Testis (tissue), 3 donors: ENCODE results near the gene TAF3. TPM values are rescaled to one million over a fixed set of nuclear protein-coding genes. Genes with fewer than 3 reads are reported as not detected.

ENCODE experiments used
- DNase-seq: peaks from one replicate; pipeline ENCODE4 v3.0.0-alpha.2; 2019
- H3K27ac ChIP-seq, 2 donors: fragments of 200-600 bp; sonication (generic); one replicate each; pipeline ENCODE4 v1.5.1; 2019
- H3K27me3 ChIP-seq: fragments of 200-600 bp; sonication (generic); one replicate; pipeline ENCODE4 v1.5.1; 2019
- H3K36me3 ChIP-seq: fragments of 200-600 bp; sonication (generic); one replicate; pipeline ENCODE4 v1.5.1; 2017; ENCODE audit warnings: low read depth; ENCODE audit errors: missing control alignments
- H3K4me1 ChIP-seq: fragments of 200-600 bp; sonication (generic); one replicate; pipeline ENCODE4 v1.5.1; 2019
- H3K4me3 ChIP-seq, 2 donors: fragments of 200-600 bp; sonication (generic); one replicate each; pipeline ENCODE4 v1.5.1; 2017 to 2019
- H3K9me3 ChIP-seq: fragments of 200-600 bp; sonication (generic); one replicate; pipeline ENCODE4 v1.5.1; 2017
- CTCF ChIP-seq, 3 experiments: fragments of 450-650 bp in 2 of 3; fragments of 200-600 bp in 1 of 3; sonication (generic) in 1 of 3; IDR thresholded peaks; one replicate each; pipeline ENCODE4 v1.5.1; 2016 to 2019; ENCODE audit warnings: antibody characterized with exemption in 3 of 3, mild to moderate bottlenecking in 2 of 3, moderate library complexity in 1 of 3
- POLR2A ChIP-seq: fragments of 450-650 bp; IDR thresholded peaks from one replicate; pipeline ENCODE4 v1.6.1; 2017; ENCODE audit warnings: antibody characterized with exemption, mild to moderate bottlenecking, moderate library complexity
- WGBS, 2 donors: methylation state at CpG; one replicate each; pipeline ENCODE4 v1.1.5; 2018; 5-methylcytosine and 5-hydroxymethylcytosine counted together
- intact Hi-C: fragments of 100-400 bp; cut with DNase I; formaldehyde crosslinking; loops from one replicate; pipeline ENCODE4 v1.15.1; 2023; ENCODE audit warnings: low total_unique reads
- polyA plus RNA-seq: library from polyadenylated mRNA; stranded (reverse); fragments of 350-450 nt; fragmentation: Illumina TruSeq; extraction: RNeasy Lipid Tissue Mini Kit (QIAGEN cat#74804); gene quantifications from one replicate; pipeline ENCODE4 v1.2.3, GENCODE V29; 2014; ENCODE audit warnings: low read depth, low replicate concordance; ENCODE audit not compliant: insufficient read depth
- total RNA-seq, 2 donors: library from RNA; depleted of rRNA; stranded (reverse); fragments of >200 nt; gene quantifications; one replicate each; pipeline ENCODE4 v1.2.3, GENCODE V29; 2016

Gene TAF3
- total and polyA plus RNA-seq, 3 donors from 2014 or later: 7.0 to 33.0 (median 32.8) TPM

- no peak for TF ChIP-seq POLR2A
- TF ChIP-seq CTCF (IDR thresholded peaks at IDR 0.05): no peak
- DNase-seq: no peak
- Histone ChIP-seq H3K4me3 (peak overlapping the region in 1 of 2 donors; percentile 0), H3K36me3 (no peaks in the 10 kb centered on the region), H3K27ac (no peak overlapping the region), H3K27me3 (peaks cover 12% of the 10 kb centered on the region), H3K9me3 (no peaks in the 10 kb centered on the region), H3K4me1 (peaks cover 12% of the 10 kb centered on the region)
- WGBS, 2 donors: 4 to 5% methylated on average over 20 to 37 of the region's 37 CpGs
- intact Hi-C loops: no loop called here
Observed at GRCh38 chr10:8034466-8035005, 216.2 kb downstream of the TAF3 start.

GRCh38 chr10:8035006-8035640 is 216.8 kb downstream of the TAF3 start:
- Histone ChIP-seq H3K4me1 (peaks cover 12% of the 10 kb centered on the region), H3K9me3 (no peaks in the 10 kb centered on the region), H3K4me3 (no peak overlapping the region), H3K27ac (no peak overlapping the region), H3K36me3 (no peaks in the 10 kb centered on the region), H3K27me3 (peaks cover 12% of the 10 kb centered on the region)
- no peak for TF ChIP-seq POLR2A
- intact Hi-C loops: no loop called here
- no peak for DNase-seq
- 6 to 11% methylated on average over 25 to 31 of the region's 32 CpGs for WGBS, 2 donors

- H3K4me3 ChIP-seq: no peak overlapping the region
- H3K36me3 ChIP-seq: no peaks in the 10 kb centered on the region
- DNase-seq: no peak
- TF ChIP-seq POLR2A (no peak), CTCF (IDR thresholded peaks at IDR 0.05) (no peak)
- WGBS, 2 donors: 7 to 8% methylated on average over 23 to 47 of the region's 47 CpGs
- H3K27ac ChIP-seq: no peak overlapping the region
- peaks cover 12% of the 10 kb centered on the region for H3K27me3 ChIP-seq
- H3K9me3 ChIP-seq: no peaks in the 10 kb centered on the region
- H3K4me1 ChIP-seq: peaks cover 12% of the 10 kb centered on the region
- intact Hi-C loops: no loop called here
Observed at GRCh38 chr10:8035641-8036470, 217.6 kb downstream of the TAF3 start.

- Histone ChIP-seq H3K9me3 (no peaks in the 10 kb centered on the region), H3K4me1 (peaks cover 12% of the 10 kb centered on the region), H3K27me3 (peaks cover 12% of the 10 kb centered on the region), H3K4me3 (no peak overlapping the region), H3K27ac (no peak overlapping the region), H3K36me3 (no peaks in the 10 kb centered on the region)
- intact Hi-C loops: no loop called here
- DNase-seq: no peak
- WGBS, 2 donors: 7 to 12% methylated on average over 14 to 18 of the region's 18 CpGs
- TF ChIP-seq POLR2A (no peak), CTCF (IDR thresholded peaks at IDR 0.05) (no peak)
Observed at GRCh38 chr10:8036506-8037198, 218.3 kb downstream of the TAF3 start.
